HL-60 (cell line): ENCODE results near the gene RNF144A.

Experiments
- GABPA ChIP-seq: IDR thresholded peaks from 2 replicates; pipeline ENCODE4 v1.6.1; 2012; ENCODE audit warnings: low read depth
- POLR2AphosphoS5 ChIP-seq: IDR thresholded peaks from 2 replicates; pipeline ENCODE4 v1.6.1; 2012; ENCODE audit warnings: low read depth
- SPI1 ChIP-seq: IDR thresholded peaks from 2 replicates; pipeline ENCODE4 v1.6.1; 2012; ENCODE audit warnings: low read depth, mild to moderate bottlenecking, borderline replicate concordance
- TF ChIP-seq, protein P1 (sequence below): IDR thresholded peaks from one replicate; pipeline ENCODE4 v1.5.1; 2011; ENCODE audit warnings: low read length, control low read depth, inconsistent platforms; ENCODE audit not compliant: insufficient read depth
- TF ChIP-seq, protein P2 (sequence below): IDR thresholded peaks from 2 replicates; pipeline ENCODE4 v1.6.1; 2012; ENCODE audit warnings: low read depth; ENCODE audit not compliant: insufficient replicate concordance

DNA sequence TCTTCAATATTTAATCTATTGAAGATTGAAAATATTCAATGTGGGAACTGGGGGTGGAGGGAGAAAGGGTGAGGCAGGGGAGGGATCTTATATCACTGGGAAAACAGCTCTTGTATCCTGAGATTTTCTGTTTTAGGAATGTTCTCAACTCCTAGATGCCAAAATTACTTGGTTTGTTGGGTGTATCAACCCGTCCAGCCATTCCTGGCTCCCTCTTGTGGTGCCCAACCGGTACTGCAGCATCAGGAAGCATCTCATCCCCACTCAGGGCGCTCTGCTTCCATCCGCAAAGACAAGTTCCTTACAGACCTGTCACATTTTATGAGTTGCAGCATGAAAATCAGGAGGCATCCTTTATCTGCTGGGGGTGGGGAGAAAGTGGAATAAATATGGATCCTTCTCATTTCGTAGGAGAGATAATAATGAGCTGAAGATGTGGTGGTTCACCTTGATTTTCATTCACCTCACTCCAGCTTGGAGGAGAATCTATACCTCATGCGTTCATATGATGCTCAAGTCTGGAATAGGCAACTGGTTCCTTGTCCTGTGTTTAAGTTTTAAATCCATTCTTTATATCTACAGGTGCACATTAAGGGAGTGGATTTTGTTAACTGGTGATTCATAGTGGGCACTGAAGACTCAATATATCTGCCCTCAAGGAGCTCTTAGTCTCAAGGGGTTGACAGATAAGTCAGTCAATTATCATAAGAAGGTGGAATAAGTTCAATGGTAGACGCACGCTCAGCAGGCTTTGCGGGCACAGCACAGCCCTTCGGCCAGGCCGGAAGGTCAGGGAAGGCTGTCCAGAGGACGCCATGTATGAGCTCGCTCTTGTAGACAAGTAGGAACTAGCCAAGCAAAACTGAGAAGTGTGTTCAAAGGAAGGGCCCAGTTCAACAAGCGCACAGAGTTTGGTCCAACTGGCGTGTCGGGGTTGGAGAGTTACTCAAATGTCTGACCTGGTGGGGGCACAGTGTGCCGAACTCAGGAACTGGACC, 127.3 kb downstream of the RNF144A start:
- TF ChIP-seq, protein P1, sequence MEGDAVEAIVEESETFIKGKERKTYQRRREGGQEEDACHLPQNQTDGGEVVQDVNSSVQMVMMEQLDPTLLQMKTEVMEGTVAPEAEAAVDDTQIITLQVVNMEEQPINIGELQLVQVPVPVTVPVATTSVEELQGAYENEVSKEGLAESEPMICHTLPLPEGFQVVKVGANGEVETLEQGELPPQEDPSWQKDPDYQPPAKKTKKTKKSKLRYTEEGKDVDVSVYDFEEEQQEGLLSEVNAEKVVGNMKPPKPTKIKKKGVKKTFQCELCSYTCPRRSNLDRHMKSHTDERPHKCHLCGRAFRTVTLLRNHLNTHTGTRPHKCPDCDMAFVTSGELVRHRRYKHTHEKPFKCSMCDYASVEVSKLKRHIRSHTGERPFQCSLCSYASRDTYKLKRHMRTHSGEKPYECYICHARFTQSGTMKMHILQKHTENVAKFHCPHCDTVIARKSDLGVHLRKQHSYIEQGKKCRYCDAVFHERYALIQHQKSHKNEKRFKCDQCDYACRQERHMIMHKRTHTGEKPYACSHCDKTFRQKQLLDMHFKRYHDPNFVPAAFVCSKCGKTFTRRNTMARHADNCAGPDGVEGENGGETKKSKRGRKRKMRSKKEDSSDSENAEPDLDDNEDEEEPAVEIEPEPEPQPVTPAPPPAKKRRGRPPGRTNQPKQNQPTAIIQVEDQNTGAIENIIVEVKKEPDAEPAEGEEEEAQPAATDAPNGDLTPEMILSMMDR, result peak; percentile 90
- TF ChIP-seq POLR2AphosphoS5 (no peak), GABPA (no peak), SPI1 (no peak)
- TF ChIP-seq, protein P2, sequence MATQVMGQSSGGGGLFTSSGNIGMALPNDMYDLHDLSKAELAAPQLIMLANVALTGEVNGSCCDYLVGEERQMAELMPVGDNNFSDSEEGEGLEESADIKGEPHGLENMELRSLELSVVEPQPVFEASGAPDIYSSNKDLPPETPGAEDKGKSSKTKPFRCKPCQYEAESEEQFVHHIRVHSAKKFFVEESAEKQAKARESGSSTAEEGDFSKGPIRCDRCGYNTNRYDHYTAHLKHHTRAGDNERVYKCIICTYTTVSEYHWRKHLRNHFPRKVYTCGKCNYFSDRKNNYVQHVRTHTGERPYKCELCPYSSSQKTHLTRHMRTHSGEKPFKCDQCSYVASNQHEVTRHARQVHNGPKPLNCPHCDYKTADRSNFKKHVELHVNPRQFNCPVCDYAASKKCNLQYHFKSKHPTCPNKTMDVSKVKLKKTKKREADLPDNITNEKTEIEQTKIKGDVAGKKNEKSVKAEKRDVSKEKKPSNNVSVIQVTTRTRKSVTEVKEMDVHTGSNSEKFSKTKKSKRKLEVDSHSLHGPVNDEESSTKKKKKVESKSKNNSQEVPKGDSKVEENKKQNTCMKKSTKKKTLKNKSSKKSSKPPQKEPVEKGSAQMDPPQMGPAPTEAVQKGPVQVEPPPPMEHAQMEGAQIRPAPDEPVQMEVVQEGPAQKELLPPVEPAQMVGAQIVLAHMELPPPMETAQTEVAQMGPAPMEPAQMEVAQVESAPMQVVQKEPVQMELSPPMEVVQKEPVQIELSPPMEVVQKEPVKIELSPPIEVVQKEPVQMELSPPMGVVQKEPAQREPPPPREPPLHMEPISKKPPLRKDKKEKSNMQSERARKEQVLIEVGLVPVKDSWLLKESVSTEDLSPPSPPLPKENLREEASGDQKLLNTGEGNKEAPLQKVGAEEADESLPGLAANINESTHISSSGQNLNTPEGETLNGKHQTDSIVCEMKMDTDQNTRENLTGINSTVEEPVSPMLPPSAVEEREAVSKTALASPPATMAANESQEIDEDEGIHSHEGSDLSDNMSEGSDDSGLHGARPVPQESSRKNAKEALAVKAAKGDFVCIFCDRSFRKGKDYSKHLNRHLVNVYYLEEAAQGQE, result no peak
